Sigmoid colon (tissue), 7 donors: ENCODE measurements around the gene NUP214. TPM values are rescaled to one million over a fixed set of nuclear protein-coding genes. Genes with fewer than 3 reads are reported as not detected.

Source experiments
- DNase-seq: peaks from one replicate; pipeline ENCODE4 v3.0.0-alpha.2; 2019
- H3K27ac ChIP-seq, 4 donors: fragments of 200-600 bp; sonication (generic); one replicate each; pipeline ENCODE4 v1.5.1; 2016 to 2019; ENCODE audit warnings: mild to moderate bottlenecking in 1 of 4
- H3K27me3 ChIP-seq, 3 donors: fragments of 200-600 bp; sonication (generic); one replicate each; pipeline ENCODE4 v1.5.1; 2019; ENCODE audit warnings: mild to moderate bottlenecking in 1 of 3
- H3K36me3 ChIP-seq, 4 donors: fragments of 200-600 bp; sonication (generic); one replicate each; pipeline ENCODE4 v1.5.1; 2016 to 2019
- H3K4me1 ChIP-seq, 4 donors: fragments of 200-600 bp; sonication (generic); one replicate each; pipeline ENCODE4 v1.5.1; 2017 to 2019
- H3K4me3 ChIP-seq, 4 donors: fragments of 200-600 bp; sonication (generic); one replicate each; pipeline ENCODE4 v1.5.1; 2017 to 2019; ENCODE audit warnings: mild to moderate bottlenecking in 2 of 4, moderate library complexity in 1 of 4
- H3K9me3 ChIP-seq, 4 donors: fragments of 200-600 bp in 3 of 4; sonication (generic) in 3 of 4; one replicate each; pipeline versions ENCODE4 v1.5.1 to v1.6.1; 2013 to 2019
- CTCF ChIP-seq, 4 experiments: fragments of 450-650 bp in 3 of 4; fragments of 200-600 bp in 1 of 4; IDR thresholded peaks; one replicate each; pipeline ENCODE4 v1.5.1; 2016 to 2019; ENCODE audit warnings: antibody characterized with exemption in 4 of 4, mild to moderate bottlenecking in 3 of 4, moderate library complexity in 2 of 4
- EP300 ChIP-seq, 4 donors: sonication (generic); formaldehyde crosslinking; IDR thresholded peaks; one replicate each; pipeline ENCODE4 v1.6.1; 2017; ENCODE audit warnings: antibody characterized with exemption in 4 of 4
- POLR2A ChIP-seq, 2 donors: fragments of 450-650 bp; IDR thresholded peaks; one replicate each; pipeline ENCODE4 v1.6.1; 2016; ENCODE audit warnings: antibody characterized with exemption in 2 of 2, mild to moderate bottlenecking in 2 of 2, moderate library complexity in 2 of 2
- POLR2AphosphoS5 ChIP-seq, 4 donors: sonication (generic); formaldehyde crosslinking; IDR thresholded peaks; one replicate each; pipeline ENCODE4 v1.6.1; 2017; ENCODE audit warnings: antibody characterized with exemption in 4 of 4
- WGBS, 2 donors: extraction: QIAGEN DNeasy Blood & Tissue Kit; methylation state at CpG; one replicate each; pipeline ENCODE4 v1.1.7; 2013; 5-methylcytosine and 5-hydroxymethylcytosine counted together
- intact Hi-C: fragments of 100-400 bp; cut with DNase I; formaldehyde crosslinking; loops from one replicate; pipeline ENCODE4 v1.15.1; 2023
- polyA plus RNA-seq, 3 donors: library from polyadenylated mRNA; stranded (reverse); fragments of 200-250 nt; gene quantifications; one replicate each; pipeline ENCODE4 v1.2.3, GENCODE V29; 2013
- total RNA-seq, 4 donors: library from RNA; depleted of rRNA; stranded (reverse); fragments of >200 nt; gene quantifications; one replicate each; pipeline ENCODE4 v1.1.0, GENCODE V29; 2016
- donor health status: healthy with polysubstance abuse.
- donor health status: Bipolar disorder and iron deficiency.
- donor health status: healthy.

NUP214 gene
- total and polyA plus RNA-seq, 7 donors, result 9.2 to 87.5 (median 28.5) TPM

DNA sequence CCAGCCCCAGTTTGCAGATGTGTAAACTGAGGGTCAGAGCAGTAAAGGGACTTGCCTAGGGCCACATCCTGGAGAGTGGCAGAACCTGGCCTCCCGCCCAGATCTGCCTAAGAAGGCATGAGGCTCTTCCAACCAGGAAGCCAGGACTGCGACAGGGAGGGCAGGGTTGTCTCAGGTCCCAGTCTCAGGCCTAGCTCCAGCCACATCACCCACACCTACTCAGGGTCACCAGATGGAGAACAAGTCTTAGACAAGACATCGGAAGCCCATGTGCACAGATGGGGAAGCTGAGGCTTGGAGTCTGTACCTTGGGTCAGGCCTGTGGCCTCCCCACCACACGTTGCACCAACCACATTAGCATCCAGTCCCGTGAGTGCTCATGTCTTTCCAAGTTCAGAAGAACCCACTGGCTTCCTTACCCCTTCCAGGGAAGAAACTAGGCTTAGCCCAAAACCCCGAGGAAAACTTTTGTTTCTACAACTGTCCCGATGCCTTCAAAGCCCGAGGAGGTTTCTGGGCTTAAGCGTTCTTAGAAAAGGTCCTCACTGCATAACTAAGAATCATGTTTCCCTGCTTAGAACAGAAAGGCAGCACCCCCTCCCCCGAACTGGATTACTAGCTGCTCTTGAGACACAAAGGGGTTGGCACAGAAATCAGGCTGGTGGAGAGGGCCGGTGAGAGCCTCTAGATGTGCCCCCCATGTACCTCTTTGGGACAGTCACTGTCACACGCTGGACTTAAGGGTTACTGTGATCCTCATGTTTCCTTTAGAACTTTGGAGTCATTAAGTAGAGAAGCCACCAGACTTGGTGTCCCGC lies 148.7 kb downstream of the NUP214 start:
- 40 to 73% methylated on average over 13 of the region's 13 CpGs for WGBS, 2 donors
- Histone ChIP-seq H3K27me3 (peaks cover 12 to 48% (median 30%) of the 10 kb centered on the region in 3 donors), H3K27ac (peak overlapping the region; percentile 57 to 65 (median 60)), H3K9me3 (no peaks in the 10 kb centered on the region), H3K4me1 (peaks cover 0 to 21% (median 15%) of the 10 kb centered on the region in 4 donors), H3K36me3 (no peaks in the 10 kb centered on the region), H3K4me3 (peak overlapping the region in 3 of 4 donors; percentile 69 to 81 (median 76))
- DNase-seq, result no peak
- no peak for TF ChIP-seq EP300 (IDR thresholded peaks at IDR 0.05)
- TF ChIP-seq CTCF (IDR thresholded peaks at IDR 0.05), result no peak
- TF ChIP-seq POLR2A (IDR thresholded peaks at IDR 0.05), result no peak
- no peak for TF ChIP-seq POLR2AphosphoS5 (IDR thresholded peaks at IDR 0.05)
- intact Hi-C loops, result no loop called here

- Histone ChIP-seq H3K4me1 (peaks cover 0 to 21% (median 15%) of the 10 kb centered on the region in 4 donors), H3K36me3 (no peaks in the 10 kb centered on the region), H3K9me3 (no peaks in the 10 kb centered on the region), H3K4me3 (peak overlapping the region in 3 of 4 donors; percentile 69 to 81 (median 76)), H3K27me3 (peaks cover 12 to 48% (median 30%) of the 10 kb centered on the region in 3 donors), H3K27ac (peak overlapping the region; percentile 57 to 65 (median 60))
- TF ChIP-seq EP300 (IDR thresholded peaks at IDR 0.05) (no peak), POLR2A (IDR thresholded peaks at IDR 0.05) (no peak), POLR2AphosphoS5 (IDR thresholded peaks at IDR 0.05) (peak in 1 of 4 donors; percentile 29), CTCF (IDR thresholded peaks at IDR 0.05) (no peak)
- DNase-seq, result no peak
- 44 to 83% methylated on average over 18 of the region's 18 CpGs for WGBS, 2 donors
- intact Hi-C loops, result no loop called here
These were observed 149.4 kb downstream of the NUP214 start for GRCh38 chr9:131274674-131275331.

- intact Hi-C loops, result no loop called here
- Histone ChIP-seq H3K9me3 (no peaks in the 10 kb centered on the region), H3K27me3 (peaks cover 12 to 48% (median 31%) of the 10 kb centered on the region in 3 donors), H3K4me3 (peak overlapping the region; percentile 2 to 81 (median 72)), H3K36me3 (no peaks in the 10 kb centered on the region), H3K27ac (peak overlapping the region; percentile 57 to 65 (median 60)), H3K4me1 (peaks cover 0 to 21% (median 15%) of the 10 kb centered on the region in 4 donors)
- 48 to 75% methylated on average over 29 of the region's 29 CpGs for WGBS, 2 donors
- TF ChIP-seq POLR2A (IDR thresholded peaks at IDR 0.05) (no peak), POLR2AphosphoS5 (IDR thresholded peaks at IDR 0.05) (no peak), CTCF (IDR thresholded peaks at IDR 0.05) (no peak), EP300 (IDR thresholded peaks at IDR 0.05) (no peak)
- DNase-seq, result no peak
These were observed 150.1 kb downstream of the NUP214 start for GRCh38 chr9:131275332-131276093.

DNA sequence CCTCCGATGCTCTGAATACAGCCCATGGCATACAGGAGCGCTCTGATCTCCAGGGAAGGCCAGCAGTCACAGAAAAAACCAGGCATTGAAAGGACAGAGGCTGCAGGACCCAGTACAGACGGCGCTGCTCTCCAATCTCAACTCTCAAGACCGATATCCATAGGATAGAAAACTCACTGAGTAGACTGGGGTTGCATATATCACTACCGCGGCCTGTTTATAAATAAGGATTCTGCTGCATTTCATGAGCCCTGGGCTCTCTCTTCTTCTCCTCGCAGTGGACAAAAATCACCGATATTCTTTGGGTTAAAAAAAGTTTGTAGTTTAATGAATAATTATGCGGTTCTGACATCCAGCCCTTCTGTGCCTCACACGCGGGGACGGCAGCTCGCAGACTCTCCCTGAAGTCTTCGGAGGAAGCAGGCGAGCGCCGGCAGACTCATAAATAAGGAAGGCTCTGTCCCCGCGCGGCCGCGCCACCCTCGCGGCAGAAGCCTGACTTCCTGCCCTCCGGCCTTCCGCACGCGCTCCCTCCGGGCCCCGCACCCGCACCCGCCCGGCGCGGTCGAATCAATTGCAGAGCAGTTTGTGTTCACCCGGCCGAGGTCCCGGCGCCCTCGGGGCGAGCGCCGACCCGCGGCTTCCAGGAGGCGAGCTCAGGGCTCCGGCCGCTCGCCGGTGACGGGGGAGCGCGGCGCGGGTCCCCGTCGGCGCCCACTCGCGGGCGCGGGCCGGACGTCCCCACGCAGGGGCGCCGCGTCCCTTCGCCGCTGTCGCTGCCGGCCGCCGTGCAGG lies 150.9 kb downstream of the NUP214 start, which contains the start of gene FAM78A:
Gene FAM78A (minus strand): TSS at position 417 of the 795 bp plus-strand sequence. CDS start 331 bp downstream, at position 86.
- peaks cover 0 to 21% (median 15%) of the 10 kb centered on the region in 4 donors for H3K4me1 ChIP-seq
- peaks cover 12 to 52% (median 39%) of the 10 kb centered on the region in 3 donors for H3K27me3 ChIP-seq
- no peak for DNase-seq
- intact Hi-C loops, result no loop called here
- no peaks in the 10 kb centered on the region for H3K36me3 ChIP-seq
- H3K27ac ChIP-seq, result peak within 1 kb of the TSS; percentile 60 to 65 (median 64)
- TF ChIP-seq POLR2A (IDR thresholded peaks at IDR 0.05) (no peak), EP300 (IDR thresholded peaks at IDR 0.05) (no peak), CTCF (IDR thresholded peaks at IDR 0.05) (no peak), POLR2AphosphoS5 (IDR thresholded peaks at IDR 0.05) (no peak)
- no peaks in the 10 kb centered on the region for H3K9me3 ChIP-seq
- 5 to 7% methylated on average over 76 of the region's 76 CpGs for WGBS, 2 donors
- H3K4me3 ChIP-seq, result peak within 1 kb of the TSS; percentile 33 to 81 (median 72)
